IMR-90 (cell line): ENCODE results near the gene SLC12A6. TPM values are rescaled to one million over a fixed set of nuclear protein-coding genes. Genes with fewer than 3 reads are reported as not detected.

Experiments used
- ATAC-seq: fragments of 200-7000 bp; cut with Tn5 transposase; 2 replicates; pipeline ENCODE4 v1.9.1; 2020; ENCODE audit warnings: low read depth, mild to moderate bottlenecking, moderate library complexity
- BruUV-seq: library from RNA; stranded (reverse); fragments of 400-500 nt; replicated peaks from 2 replicates; lab custom pipeline; 2021; lab: Mats Ljungman, UMichigan
- CTCF ChIA-PET: fragments of 300-600 bp; formaldehyde crosslinking; extraction: SDS; loops from one replicate; lab custom pipeline; 2021; ENCODE audit warnings: antibody characterized with exemption; lab: Yijun Ruan, JAX
- POLR2A ChIA-PET: fragments of 300-600 bp; sonication (Branson Sonifier 250); formaldehyde crosslinking; loops from one replicate; lab custom pipeline; 2022; ENCODE audit warnings: antibody characterized with exemption; ENCODE audit not compliant: unreplicated experiment; lab: Charles Lee
- DNase-seq: peaks from one replicate; pipeline ENCODE4 v3.0.0; 2013
- H2AFZ ChIP-seq: replicated peaks from 2 replicates; pipeline ENCODE3; 2013; ENCODE audit warnings: low read length, mild to moderate bottlenecking; ENCODE audit not compliant: poor library complexity
- H2AK5ac ChIP-seq: 2 replicates; pipeline ENCODE4 v1.6.1; 2013; ENCODE audit warnings: low read depth, low read length, inconsistent platforms
- H2AK9ac ChIP-seq: replicated peaks from 2 replicates; pipeline ENCODE3; 2013; ENCODE audit warnings: mild to moderate bottlenecking, low read depth, low read length, moderate library complexity; ENCODE audit not compliant: poor library complexity
- H2BK120ac ChIP-seq: 2 replicates; pipeline ENCODE4 v1.6.1; 2013; ENCODE audit warnings: low read depth, low read length, inconsistent platforms
- H2BK15ac ChIP-seq: 3 replicates; pipeline ENCODE4 v1.6.1; 2013; ENCODE audit warnings: low read depth, low read length, inconsistent platforms
- H2BK20ac ChIP-seq: 2 replicates; pipeline ENCODE4 v1.6.1; 2013; ENCODE audit warnings: low read depth, mild to moderate bottlenecking, inconsistent platforms, low read length, moderate library complexity
- H2BK5ac ChIP-seq: 2 replicates; pipeline ENCODE4 v1.6.1; 2013; ENCODE audit warnings: mild to moderate bottlenecking, low read depth, low read length, inconsistent platforms; ENCODE audit not compliant: poor library complexity, severe bottlenecking
- H3K14ac ChIP-seq: replicated peaks from 2 replicates; pipeline ENCODE4 v1.6.1; 2013; ENCODE audit warnings: low read depth, low read length, inconsistent platforms
- H3K18ac ChIP-seq: 2 replicates; pipeline ENCODE4 v1.6.1; 2013; ENCODE audit warnings: low read depth, low read length, control low read depth
- H3K23ac ChIP-seq: 2 replicates; pipeline ENCODE4 v1.6.1; 2013; ENCODE audit warnings: low read depth, low read length, inconsistent platforms
- H3K27ac ChIP-seq: 2 replicates; pipeline ENCODE4 v1.5.1; 2013; ENCODE audit warnings: mild to moderate bottlenecking, control low read depth, low read length; ENCODE audit not compliant: insufficient read depth
- H3K27me3 ChIP-seq: 2 replicates; pipeline ENCODE4 v1.6.1; 2013; ENCODE audit warnings: low read length; ENCODE audit not compliant: control insufficient read depth, insufficient read depth
- H3K36me3 ChIP-seq: 2 replicates; pipeline ENCODE4 v1.6.1; 2013; ENCODE audit warnings: low read length, mixed read lengths; ENCODE audit not compliant: control insufficient read depth, insufficient read depth
- H3K4ac ChIP-seq: 2 replicates; pipeline ENCODE4 v1.6.1; 2013; ENCODE audit warnings: low read depth, low read length, inconsistent platforms
- H3K4me1 ChIP-seq: 2 replicates; pipeline ENCODE4 v1.6.1; 2013; ENCODE audit warnings: low read length, mixed read lengths; ENCODE audit not compliant: control insufficient read depth, insufficient read depth
- H3K4me2 ChIP-seq: 2 replicates; pipeline ENCODE4 v1.6.1; 2013; ENCODE audit warnings: low read depth, mild to moderate bottlenecking, control low read depth, low read length, moderate library complexity
- H3K4me3 ChIP-seq: 2 replicates; pipeline ENCODE4 v1.5.1; 2013; ENCODE audit warnings: low read depth, mild to moderate bottlenecking, control low read depth, low read length, moderate library complexity; ENCODE audit not compliant: insufficient read depth
- H3K56ac ChIP-seq: 2 replicates; pipeline ENCODE4 v1.6.1; 2013; ENCODE audit warnings: low read length, inconsistent platforms; ENCODE audit not compliant: insufficient read depth; ENCODE audit errors: extremely low read depth
- H3K79me1 ChIP-seq, 2 experiments: 2 replicates each; pipeline ENCODE4 v1.6.1; 2013; ENCODE audit warnings: low read length in 2 of 2, inconsistent platforms in 1 of 2, low read depth in 1 of 2
- H3K9ac ChIP-seq: 2 replicates; pipeline ENCODE4 v1.6.1; 2013; ENCODE audit warnings: low read depth, low read length, control low read depth
- H3K9me1 ChIP-seq: 2 replicates; pipeline ENCODE4 v1.6.1; 2013; ENCODE audit warnings: low read length, inconsistent platforms; ENCODE audit not compliant: insufficient read depth
- H3K9me3 ChIP-seq: 2 replicates; pipeline ENCODE4 v1.6.1; 2013; ENCODE audit warnings: low read length; ENCODE audit not compliant: control insufficient read depth, insufficient read depth
- H4K20me1 ChIP-seq: 2 replicates; pipeline ENCODE4 v1.6.1; 2013; ENCODE audit warnings: low read length, inconsistent platforms; ENCODE audit not compliant: insufficient read depth
- H4K5ac ChIP-seq: 2 replicates; pipeline ENCODE4 v1.6.1; 2013; ENCODE audit warnings: mild to moderate bottlenecking, low read depth, low read length, control low read depth
- H4K8ac ChIP-seq, 2 experiments: 2 replicates each; pipeline ENCODE4 v1.6.1; 2013; ENCODE audit warnings: low read depth in 2 of 2, low read length in 2 of 2, control low read depth in 1 of 2, inconsistent platforms in 1 of 2
- H4K91ac ChIP-seq: 2 replicates; pipeline ENCODE4 v1.6.1; 2013; ENCODE audit warnings: low read depth, low read length, inconsistent platforms; ENCODE audit not compliant: insufficient read depth
- BHLHE40 ChIP-seq: fragments of 150-350 bp; IDR thresholded peaks from 2 replicates; pipeline ENCODE4 v1.6.1; 2016; ENCODE audit warnings: mild to moderate bottlenecking, low read depth, low read length
- CEBPB ChIP-seq: IDR thresholded peaks from 2 replicates; pipeline ENCODE4 v1.6.1; 2012; ENCODE audit warnings: low read depth, low read length, improper control_type of control experiment
- CHD1 ChIP-seq: IDR thresholded peaks from 2 replicates; pipeline ENCODE4 v1.6.1; 2012; ENCODE audit warnings: low read depth, low read length, improper control_type of control experiment
- CTCF ChIP-seq: conservative IDR thresholded peaks from 2 replicates; pipeline ENCODE4 v1.5.1; 2012; ENCODE audit warnings: mild to moderate bottlenecking, low read depth, low read length, improper control_type of control experiment
- ELK1 ChIP-seq: fragments of 150-350 bp; IDR thresholded peaks from 2 replicates; pipeline ENCODE4 v1.6.1; 2016; ENCODE audit warnings: low read depth, mild to moderate bottlenecking, low read length, moderate library complexity, borderline replicate concordance
- FOS ChIP-seq: fragments of 150-350 bp; IDR thresholded peaks from 2 replicates; pipeline ENCODE4 v1.6.1; 2016; ENCODE audit warnings: low read depth, low read length
- MAFK ChIP-seq: IDR thresholded peaks from 2 replicates; pipeline ENCODE4 v1.6.1; 2012; ENCODE audit warnings: low read depth, low read length, improper control_type of control experiment
- MAZ ChIP-seq: IDR thresholded peaks from 2 replicates; pipeline ENCODE4 v1.6.1; 2012; ENCODE audit warnings: low read depth, mild to moderate bottlenecking, low read length, improper control_type of control experiment, moderate library complexity, borderline replicate concordance
- MXI1 ChIP-seq: IDR thresholded peaks from 2 replicates; pipeline ENCODE4 v1.6.1; 2012; ENCODE audit warnings: low read depth, mild to moderate bottlenecking, low read length, moderate library complexity, borderline replicate concordance
- NFE2L2 ChIP-seq: fragments of 150-350 bp; IDR thresholded peaks from 2 replicates; pipeline ENCODE4 v1.6.1; 2016; ENCODE audit warnings: low read depth, mild to moderate bottlenecking, low read length
- POLR2A ChIP-seq: IDR thresholded peaks from 2 replicates; pipeline ENCODE4 v1.6.1; 2012; ENCODE audit warnings: mild to moderate bottlenecking, low read depth, low read length
- RAD21 ChIP-seq: IDR thresholded peaks from 2 replicates; pipeline ENCODE4 v1.6.1; 2012; ENCODE audit warnings: low read length, improper control_type of control experiment
- RCOR1 ChIP-seq: IDR thresholded peaks from 2 replicates; pipeline ENCODE4 v1.6.1; 2012; ENCODE audit warnings: mild to moderate bottlenecking, low read length, improper control_type of control experiment; ENCODE audit not compliant: insufficient replicate concordance
- RFX5 ChIP-seq: IDR thresholded peaks from 2 replicates; pipeline ENCODE4 v1.8.0; 2012; ENCODE audit warnings: low read depth, mild to moderate bottlenecking, low read length, moderate library complexity
- SMC3 ChIP-seq: fragments of 150-350 bp; IDR thresholded peaks from 2 replicates; pipeline ENCODE4 v1.6.1; 2016; ENCODE audit warnings: low read depth, mild to moderate bottlenecking, antibody characterized with exemption, low read length, moderate library complexity
- USF2 ChIP-seq: fragments of 150-350 bp; IDR thresholded peaks from 2 replicates; pipeline ENCODE4 v1.6.1; 2017; ENCODE audit warnings: mild to moderate bottlenecking, antibody characterized with exemption, low read length, low read depth
- WGBS, 2 experiments: methylation state at CpG; one replicate each; pipeline versions ENCODE4 v1.1.5 to v1.1.7; 2013; ENCODE audit warnings: missing lambda C conversion rate in 2 of 2; ENCODE audit not compliant: insufficient read length in 1 of 2; ENCODE audit errors: extremely low coverage in 2 of 2; 5-methylcytosine and 5-hydroxymethylcytosine counted together
- dilution Hi-C: fragments of 300-500 bp; cut with HindIII; formaldehyde crosslinking; loops from one replicate; pipeline ENCODE4 v1.14.3; 2018; ENCODE audit warnings: low sequenced_read_pairs; ENCODE audit not compliant: unreplicated experiment
- in situ Hi-C: fragments of 300-500 bp; cut with MboI; formaldehyde crosslinking; loops from 3 replicates; pipeline ENCODE4 v1.14.3; 2019; ENCODE audit warnings: low sequenced_read_pairs, inconsistent platforms, mixed read lengths
- intact Hi-C: fragments of 100-400 bp; cut with micrococcal nuclease; formaldehyde crosslinking; loops from 2 replicates; pipeline ENCODE4 v1.10.0; 2022
- polyA plus RNA-seq, 3 experiments: library from polyadenylated mRNA; depleted of rRNA; stranded (reverse); fragments of >200 nt; gene quantifications; 2 replicates each; pipeline ENCODE4 v1.2.3, GENCODE V29; 2012; ENCODE audit warnings: low replicate concordance in 1 of 3
- total RNA-seq: library from RNA; depleted of rRNA; stranded (reverse); fragments of >200 nt; gene quantifications from 2 replicates; pipeline ENCODE4 v1.2.3, GENCODE V29; 2012

Gene SLC12A6
- total and polyA plus RNA-seq, 2 of the 4 experiments (the other 2 are of a cell fraction), result 7.7 to 10.2 TPM

GRCh38 chr15:34203936-34204335, 133.6 kb downstream of the SLC12A6 start:
- CTCF ChIA-PET, result no interaction called here

More at GRCh38 chr15:34203936-34204335, 133.6 kb downstream of the SLC12A6 start:
- H2AFZ ChIP-seq, result no peak overlapping the region
- intact Hi-C loops (no loop called here), in situ Hi-C loops (no loop called here), dilution Hi-C loops (no loop called here)
- no peak overlapping the region for H3K27ac ChIP-seq
- H3K9me3 ChIP-seq, result peaks cover 2% of the 10 kb centered on the region; the same call in 1 of the 2 replicates
- H2BK5ac ChIP-seq, result no peak overlapping the region
- no peak overlapping the region for H4K5ac ChIP-seq
- H3K4me2 ChIP-seq, result no peak overlapping the region
- H3K79me1 ChIP-seq, result peaks cover 7 to 51% of the 10 kb centered on the region in 2 experiments; a peak in 2 of 4 replicates
- H3K4me3 ChIP-seq, result no peak overlapping the region
- H3K36me3 ChIP-seq, result peaks cover 5% of the 10 kb centered on the region
- H3K4ac ChIP-seq, result no peak overlapping the region
- H2AK9ac ChIP-seq, result no peak overlapping the region
- no peak overlapping the region for H3K23ac ChIP-seq
- TF ChIP-seq CTCF (no peak), RFX5 (no peak), CEBPB (no peak), NFE2L2 (no peak), SMC3 (no peak), MAFK (no peak), BHLHE40 (no peak), POLR2A (no peak), CHD1 (no peak), FOS (no peak), USF2 (no peak), MAZ (no peak), RCOR1 (no peak), MXI1 (no peak), RAD21 (no peak), ELK1 (no peak)
- H3K4me1 ChIP-seq, result peaks cover 2% of the 10 kb centered on the region
- no peak overlapping the region for H3K9ac ChIP-seq
- no peaks in the 10 kb centered on the region for H3K27me3 ChIP-seq
- H3K18ac ChIP-seq, result no peak overlapping the region
- no CpG with 5 or more reads among the region's 1 CpG for WGBS, 2 experiments
- DNase-seq (no peak), ATAC-seq (no peak)
- no peak overlapping the region for H2AK5ac ChIP-seq
- POLR2A ChIA-PET, result no interaction called here
- BruUV-seq, result no TSS peak
- H4K8ac ChIP-seq, result no peak overlapping the region
- peaks cover 26% of the 10 kb centered on the region; the same call in 1 of the 2 replicates for H4K20me1 ChIP-seq
- no peak overlapping the region for H4K91ac ChIP-seq
- peaks cover 9% of the 10 kb centered on the region for H3K9me1 ChIP-seq
- H2BK15ac ChIP-seq, result no peak overlapping the region
- no peak overlapping the region for H2BK20ac ChIP-seq
- no peak overlapping the region for H3K14ac ChIP-seq
- no peak overlapping the region for H2BK120ac ChIP-seq
- no peak overlapping the region for H3K56ac ChIP-seq
